Smooth muscle cell of the brain vasculature (primary cell): ENCODE measurements around the gene SLC35D3.
"Not testable (repeated sequence)": the region's sequence is repeated elsewhere in the genome, so short reads cannot be mapped to it uniquely, and the experiment has no call there.

Source experiments
- DNase-seq: peaks from one replicate; pipeline ENCODE4 v3.0.0-alpha.2; 2012; ENCODE audit warnings: low read depth, low spot score

Gene SLC35D3

GRCh38 chr6:136921936-136922684, at the start of gene SLC35D3:
TSS of gene SLC35D3 (plus strand) at chr6:136922301. CDS start at chr6:136922429, 128 bp downstream.
- DNase-seq, result no peak

DNA sequence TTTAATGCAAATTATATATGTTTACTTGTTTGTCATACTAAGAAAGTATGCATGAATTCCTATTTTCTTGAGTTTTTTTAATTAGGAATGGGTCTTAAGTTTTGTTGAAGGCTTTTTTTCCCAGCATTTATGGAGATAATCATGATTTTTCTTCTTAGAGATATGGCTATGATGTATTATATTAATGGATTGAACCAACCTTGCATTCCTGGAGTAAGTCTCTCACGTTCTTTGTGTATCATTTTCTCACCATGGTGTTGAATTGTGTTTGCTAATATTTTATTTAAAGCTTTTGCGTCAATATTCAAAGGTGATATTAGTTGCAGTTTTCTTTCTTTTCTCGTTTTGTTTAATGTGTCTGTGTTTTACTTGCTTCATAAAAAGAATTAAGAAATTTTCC, 48.4 kb upstream of the SLC35D3 start:
- DNase-seq, result peak; percentile 1

- DNase-seq, result not testable (repeated sequence)
These were observed 45.6 kb upstream of the SLC35D3 start for GRCh38 chr6:136876469-136876868.

GRCh38 chr6:136880748-136881460, 41.2 kb upstream of the SLC35D3 start:
- DNase-seq, result no peak

- DNase-seq, result no peak
These were observed 36.0 kb upstream of the SLC35D3 start for GRCh38 chr6:136886091-136886490.

GRCh38 chr6:136887953-136888352, 34.1 kb upstream of the SLC35D3 start:
- no peak for DNase-seq

DNA sequence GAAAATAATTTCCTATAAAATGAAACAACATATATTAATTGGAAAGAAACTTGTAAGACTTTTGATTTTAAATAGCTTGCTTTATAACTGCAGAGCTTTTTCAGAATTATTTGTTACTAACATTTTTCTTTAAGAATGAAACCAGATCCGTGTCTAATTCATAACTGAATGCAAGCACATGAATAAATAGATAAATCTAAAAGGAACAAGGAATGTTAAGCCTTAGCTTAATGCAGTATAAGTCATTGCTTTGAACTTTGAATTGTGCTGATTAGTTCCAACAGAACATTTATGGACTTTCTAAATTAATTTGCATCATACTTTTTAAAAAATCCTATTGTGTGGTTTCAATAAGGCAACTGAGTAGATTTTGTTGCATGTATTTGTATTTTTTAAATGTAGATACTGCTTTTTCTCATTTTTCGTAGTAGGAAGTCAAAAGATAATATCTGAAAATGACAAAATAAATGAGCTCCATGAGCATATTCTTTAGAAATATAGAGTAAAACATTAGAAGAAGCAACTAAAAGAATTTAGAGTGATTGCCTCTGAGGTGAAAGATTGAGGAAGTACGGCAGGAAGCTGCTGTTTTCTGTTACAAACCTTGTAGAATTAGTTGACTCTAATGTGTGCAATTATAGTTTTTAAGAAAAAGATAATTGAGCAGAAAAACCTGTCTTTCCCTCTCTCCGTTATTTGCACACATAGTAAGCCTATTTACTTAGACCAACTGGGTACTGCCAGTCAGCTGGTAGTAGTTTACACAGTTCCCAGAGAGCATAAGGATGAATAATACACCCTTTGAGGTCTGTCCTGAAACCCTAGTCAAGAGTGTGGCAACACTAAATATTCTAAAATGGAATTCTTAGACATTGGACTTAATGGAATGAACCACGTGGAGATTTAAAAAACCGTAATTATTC, 32.6 kb upstream of the SLC35D3 start:
- DNase-seq, result no peak

DNA sequence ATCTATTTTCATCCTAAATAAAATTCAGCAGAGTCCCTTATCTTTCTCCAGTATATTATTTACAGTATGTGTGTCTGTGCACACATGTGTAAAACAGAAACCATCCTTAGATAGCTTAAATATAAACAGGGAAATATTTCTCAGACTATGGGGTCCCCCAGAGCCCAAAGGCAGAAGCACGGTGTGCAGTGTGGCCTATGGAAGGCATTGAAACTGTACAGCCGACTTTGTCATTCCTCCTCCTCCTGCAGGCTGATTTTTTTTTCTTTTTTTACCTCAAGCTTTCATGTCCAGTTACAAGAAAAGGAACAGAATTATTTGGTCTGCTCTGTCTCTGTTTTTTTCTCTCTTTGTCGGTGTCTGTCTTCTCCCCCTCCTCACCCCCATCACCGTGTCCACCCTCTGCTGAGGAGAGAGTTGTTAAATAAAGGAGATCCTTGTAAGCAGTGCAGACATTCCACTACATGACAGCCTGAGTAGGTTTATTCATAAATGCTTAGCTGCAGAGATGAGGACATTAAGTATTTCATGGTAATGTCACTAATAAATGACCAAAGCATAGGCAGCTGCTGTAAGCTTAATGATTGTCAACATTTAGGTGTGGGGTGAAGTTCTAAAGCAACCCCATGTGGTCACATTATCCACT, 31.8 kb upstream of the SLC35D3 start:
- DNase-seq, result no peak

GRCh38 chr6:136890986-136891385, 31.1 kb upstream of the SLC35D3 start:
- no peak for DNase-seq

DNA sequence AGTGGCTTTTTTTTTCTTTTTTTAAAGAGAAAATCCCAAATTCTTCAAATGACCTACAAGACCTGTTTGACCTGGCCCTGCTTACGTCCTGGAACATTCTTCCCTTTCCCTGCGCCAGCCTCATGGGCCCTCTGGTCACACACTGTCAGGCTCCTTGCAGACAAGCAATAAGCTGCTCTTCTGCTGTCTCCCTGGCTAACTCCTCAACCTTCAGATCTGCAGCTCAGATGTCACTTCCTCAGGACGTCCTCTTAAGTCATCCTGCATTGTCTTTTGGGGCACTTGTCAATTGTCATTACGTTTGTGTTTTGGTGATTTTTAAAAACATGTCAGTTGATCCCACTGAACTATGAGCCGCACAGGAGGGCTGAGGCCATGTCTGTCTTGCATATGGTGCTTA, 28.9 kb upstream of the SLC35D3 start:
- DNase-seq, result no peak

DNA sequence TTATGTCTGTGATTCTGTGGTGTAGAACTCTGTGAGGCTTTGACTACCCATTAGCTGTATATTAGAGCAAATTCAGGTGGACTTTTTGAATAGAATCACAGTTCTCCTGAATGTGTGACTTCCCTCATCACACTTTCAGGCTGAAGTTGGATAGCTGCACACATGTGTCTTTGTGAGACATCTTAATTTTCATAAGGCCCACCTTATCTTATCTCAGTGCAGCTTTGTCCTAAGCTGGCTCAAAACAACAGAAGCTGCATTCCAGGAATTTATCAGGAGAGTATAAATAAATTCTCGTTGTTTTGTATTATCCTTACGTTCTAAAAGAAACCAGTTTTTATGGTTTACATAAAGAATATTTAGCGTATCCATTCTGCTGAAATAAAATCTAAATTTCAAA, 26.2 kb upstream of the SLC35D3 start:
- no peak for DNase-seq

DNA sequence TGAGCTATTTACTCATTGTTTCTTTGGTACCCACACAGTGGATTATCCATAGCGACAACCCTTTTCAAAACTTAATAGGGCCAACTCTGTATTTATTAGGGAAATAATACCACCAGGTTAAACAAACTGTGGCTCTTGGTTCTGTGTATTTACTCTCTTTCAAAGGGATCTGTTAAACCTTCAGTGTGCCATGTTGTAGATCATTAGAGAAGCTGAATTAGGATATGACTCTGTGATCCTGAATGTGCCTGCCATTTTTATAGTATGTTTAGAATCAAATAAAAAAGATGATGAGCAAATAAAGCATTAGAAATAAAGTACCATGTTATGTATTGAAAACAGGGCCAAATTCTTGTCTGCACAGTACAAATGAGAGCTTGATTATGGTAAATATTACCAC, 25.0 kb upstream of the SLC35D3 start:
- no peak for DNase-seq

DNA sequence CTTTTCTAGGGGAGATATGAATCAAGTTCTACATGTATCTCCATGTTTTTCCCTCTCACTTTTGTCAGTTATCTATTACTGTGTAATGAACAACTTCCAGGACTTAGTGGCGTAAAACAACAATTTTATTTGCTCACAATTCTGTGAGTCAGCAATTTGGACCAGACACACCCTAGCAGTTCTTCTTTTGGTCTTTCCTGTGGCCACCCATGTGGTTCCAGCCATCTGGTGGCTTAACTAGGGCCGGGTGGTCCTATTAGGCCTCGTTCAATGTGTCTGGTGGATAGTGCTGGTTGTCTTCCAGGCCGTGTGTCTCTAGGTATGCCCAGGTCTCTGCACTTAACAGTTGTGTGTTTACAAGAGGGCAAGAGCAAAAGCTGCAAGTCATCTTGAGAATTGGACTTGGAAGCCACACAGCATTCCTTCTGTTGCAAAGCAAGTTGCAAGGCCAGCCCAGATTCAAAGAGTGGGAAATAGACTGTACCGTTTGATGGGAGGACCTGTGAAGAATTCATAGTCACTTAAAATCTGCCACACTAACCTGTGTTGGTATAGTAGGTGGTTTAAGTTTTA, 20.8 kb upstream of the SLC35D3 start:
- no peak for DNase-seq

DNA sequence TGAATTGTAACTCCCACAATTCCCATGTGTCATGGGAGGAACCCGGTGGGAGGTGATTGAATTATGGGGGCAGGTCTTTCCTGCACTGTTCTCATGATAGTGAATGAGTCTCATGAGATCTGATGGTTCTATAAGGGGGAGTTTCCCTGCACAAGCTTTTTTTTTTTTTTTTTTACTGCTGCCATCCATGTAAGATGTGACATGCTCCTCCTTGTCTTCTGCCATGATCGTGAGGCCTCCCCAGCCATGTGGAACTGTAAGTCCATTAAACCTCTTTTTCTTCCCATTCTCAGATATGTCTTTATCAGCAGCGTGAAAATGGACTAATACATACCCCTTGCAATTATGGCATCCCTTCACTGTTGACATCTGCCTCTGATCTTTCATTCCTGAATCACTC, 17.6 kb upstream of the SLC35D3 start:
- not testable (repeated sequence) for DNase-seq

- no peak for DNase-seq
These were observed 7.2 kb upstream of the SLC35D3 start for GRCh38 chr6:136914947-136915346.

- no peak for DNase-seq
These were observed 3.4 kb upstream of the SLC35D3 start for GRCh38 chr6:136918706-136919105.

DNA sequence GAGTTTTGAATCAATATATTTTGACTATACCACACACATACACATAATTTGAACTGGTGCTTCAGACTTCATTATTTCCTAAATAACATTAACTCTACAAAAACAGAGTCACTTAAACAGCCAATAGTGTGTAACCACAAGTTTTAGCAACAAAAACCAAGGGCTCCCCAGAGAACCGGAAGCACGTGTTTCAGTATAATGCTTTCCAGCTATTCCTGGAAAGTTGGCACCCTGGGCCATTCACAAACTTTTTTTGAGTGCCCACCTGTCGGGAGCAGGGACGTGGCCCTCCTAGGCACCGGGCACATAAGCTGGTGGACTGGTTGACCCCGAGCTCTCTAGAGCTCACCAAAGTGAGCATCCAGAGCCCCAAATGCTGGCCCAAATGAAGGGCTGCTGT, 1.9 kb upstream of the SLC35D3 start:
- DNase-seq, result no peak

DNA sequence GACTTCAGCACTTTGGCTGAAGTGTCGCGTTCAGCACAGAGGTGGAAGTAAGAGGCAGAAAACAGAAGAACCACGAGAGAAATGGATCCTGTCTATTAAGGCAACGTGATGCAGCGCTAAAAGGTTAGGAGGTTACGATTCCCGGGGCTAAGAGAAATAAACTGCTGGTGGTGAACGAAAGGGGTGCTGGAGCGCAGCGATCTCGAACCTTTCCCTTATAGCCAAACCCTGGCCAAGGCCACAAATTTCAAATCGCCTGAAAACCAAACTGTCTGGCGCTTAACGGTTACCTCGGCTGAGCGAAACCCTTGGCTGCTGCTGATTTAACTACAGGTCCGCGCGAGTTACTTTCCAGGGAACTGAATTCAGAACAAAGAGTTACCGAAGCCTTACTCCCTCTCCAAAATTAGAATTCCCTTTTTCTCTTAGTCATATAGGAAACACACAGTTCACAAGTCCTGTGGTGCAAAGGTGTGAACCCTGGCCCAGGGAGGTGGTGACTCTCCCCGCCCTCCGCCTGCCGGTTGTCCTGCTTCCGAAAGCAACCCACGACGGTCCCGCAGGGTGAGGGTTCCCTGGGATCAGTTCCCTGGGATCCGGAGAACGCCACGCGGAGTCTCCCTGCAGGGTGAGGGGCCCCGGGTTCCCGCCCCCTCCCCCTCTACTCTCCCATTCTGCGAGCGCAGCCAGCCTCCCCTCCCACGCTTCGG, 1.3 kb upstream of the SLC35D3 start:
- DNase-seq, result no peak

GRCh38 chr6:136921381-136921935, 643 bp upstream of the SLC35D3 start:
- no peak for DNase-seq

DNA sequence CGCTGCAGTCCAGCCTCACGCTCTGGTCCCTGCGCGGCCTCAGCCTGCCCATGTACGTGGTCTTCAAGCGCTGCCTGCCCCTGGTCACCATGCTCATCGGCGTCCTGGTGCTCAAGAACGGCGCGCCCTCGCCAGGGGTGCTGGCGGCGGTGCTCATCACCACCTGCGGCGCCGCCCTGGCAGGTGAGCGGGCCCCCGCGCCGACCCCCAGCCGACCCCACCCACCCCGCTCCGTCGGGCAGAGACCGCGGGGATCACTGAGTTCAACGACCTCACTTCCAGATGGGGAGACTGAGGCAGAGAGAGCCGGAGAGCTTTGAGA, 545 bp downstream of the SLC35D3 start:
- DNase-seq, result no peak
